ENCODE results near the gene KRTAP13-4.

The KRTAP13-4 gene

GRCh38 chr21:30479259-30479658, 49.2 kb downstream of the KRTAP13-4 start:
- no peak for TF ChIP-seq GLIS3 (CRISPR knock-in tag; IDR thresholded peaks at IDR 0.05)
- no peak for TF ChIP-seq PPARA (CRISPR knock-in tag; IDR thresholded peaks at IDR 0.05; ENCODE audit: borderline replicate concordance)
- TF ChIP-seq POU6F1 (CRISPR knock-in tag; IDR thresholded peaks at IDR 0.05; ENCODE audit: borderline replicate concordance, low read depth): no peak
- no peak for TF ChIP-seq ESRRG (CRISPR knock-in tag; IDR thresholded peaks at IDR 0.05)
- TF ChIP-seq ZNF70 (CRISPR knock-in tag; IDR thresholded peaks at IDR 0.05): no peak
- ATAC-seq: no peak

GRCh38 chr21:30480145-30480544, 50.1 kb downstream of the KRTAP13-4 start, which contains the start of gene KRTAP19-1:
TSS of gene KRTAP19-1 (minus strand) at chr21:30480367. CDS start at chr21:30480317, 50 bp downstream.
- TF ChIP-seq TCF4 (CRISPR knock-in tag; IDR thresholded peaks at IDR 0.05; ENCODE audit: borderline replicate concordance): no peak
- no peak for TF ChIP-seq CSRNP3 (CRISPR knock-in tag; IDR thresholded peaks at IDR 0.05)
- no peak for TF ChIP-seq TSHZ2 (CRISPR knock-in tag; IDR thresholded peaks at IDR 0.05)
- no peak for TF ChIP-seq ZNF8 (CRISPR knock-in tag; IDR thresholded peaks at IDR 0.05)
- no peak for TF ChIP-seq BACH2 (CRISPR knock-in tag; IDR thresholded peaks at IDR 0.05; ENCODE audit: borderline replicate concordance)
- TF ChIP-seq ISL1 (CRISPR knock-in tag; IDR thresholded peaks at IDR 0.05): no peak
- TF ChIP-seq CREB5 (CRISPR knock-in tag; IDR thresholded peaks at IDR 0.05; ENCODE audit: low read depth): no peak
- TF ChIP-seq ARNTL (CRISPR knock-in tag; IDR thresholded peaks at IDR 0.05; ENCODE audit: borderline replicate concordance, low read depth): no peak
- no peak for TF ChIP-seq PATZ1 (CRISPR knock-in tag; IDR thresholded peaks at IDR 0.05; ENCODE audit: borderline replicate concordance)
- no peak for TF ChIP-seq OSR1 (CRISPR knock-in tag; IDR thresholded peaks at IDR 0.05)
- no peak for TF ChIP-seq ZC3H10 (CRISPR knock-in tag; IDR thresholded peaks at IDR 0.05)
- no peak for TF ChIP-seq GLIS3 (CRISPR knock-in tag; IDR thresholded peaks at IDR 0.05)
- no peak for TF ChIP-seq ZNF70 (CRISPR knock-in tag; IDR thresholded peaks at IDR 0.05)
- TF ChIP-seq ZNF565 (CRISPR knock-in tag; conservative IDR thresholded peaks at IDR 0.05; ENCODE audit: low read depth): no peak
- no peak for TF ChIP-seq CSDC2 (CRISPR knock-in tag; IDR thresholded peaks at IDR 0.05)
- TF ChIP-seq RARB (CRISPR knock-in tag; IDR thresholded peaks at IDR 0.05): no peak
- TF ChIP-seq TOX (CRISPR knock-in tag; IDR thresholded peaks at IDR 0.05; ENCODE audit: borderline replicate concordance): no peak
- no peak for TF ChIP-seq ESRRG (CRISPR knock-in tag; IDR thresholded peaks at IDR 0.05)
- TF ChIP-seq SNAI2 (CRISPR knock-in tag; IDR thresholded peaks at IDR 0.05): no peak
- no peak for ATAC-seq
